H1 (cell line): ENCODE results near the gene ASB7. TPM values are rescaled to one million over a fixed set of nuclear protein-coding genes. Genes with fewer than 3 reads are reported as not detected.

Experiments
- CHD2 ChIP-seq: IDR thresholded peaks from 2 replicates; pipeline ENCODE4 v1.6.1; 2012; ENCODE audit warnings: low read length, improper control_type of control experiment
- GABPA ChIP-seq: IDR thresholded peaks from 2 replicates; pipeline ENCODE4 v1.6.1; 2011; ENCODE audit warnings: mild to moderate bottlenecking, low read length, moderate library complexity, borderline replicate concordance; ENCODE audit not compliant: insufficient read depth
- GTF2F1 ChIP-seq: IDR thresholded peaks from 2 replicates; pipeline ENCODE4 v1.6.1; 2012; ENCODE audit warnings: low read depth, low read length, improper control_type of control experiment, borderline replicate concordance
- POU5F1 ChIP-seq: IDR thresholded peaks from 2 replicates; pipeline ENCODE4 v1.6.1; 2011; ENCODE audit warnings: low read depth, mild to moderate bottlenecking, low read length, moderate library complexity
- SIRT6 ChIP-seq: IDR thresholded peaks from one replicate; pipeline ENCODE4 v1.7.1; 2012; ENCODE audit warnings: low read length, inconsistent platforms
- TAF1 ChIP-seq: IDR thresholded peaks from 2 replicates; pipeline ENCODE4 v1.6.1; 2011; ENCODE audit warnings: mild to moderate bottlenecking, low read depth, low read length
- polyA plus RNA-seq, 7 experiments: library from polyadenylated mRNA; depleted of rRNA in 3 of 7; stranded (reverse) in 5 of 7; unstranded in 2 of 7; fragments of >200 nt in 5 of 7; fragments of 200-250 nt in 2 of 7; gene quantifications; 1 replicate in 5 of 7; 2 replicates in 1 of 7; 4 replicates in 1 of 7; pipeline versions ENCODE4 v1.2.1 to v1.2.3, GENCODE V29; 2011 to 2013; ENCODE audit warnings: missing spikeins in 2 of 7, mixed read lengths in 2 of 7
- total RNA-seq: library from RNA; stranded (reverse); fragmentation: NEBNext Ultra II Directional; extraction: Animal tissue kit (Norgen Biotek cat#: 25700); gene quantifications from 2 replicates; pipeline ENCODE4 v1.2.1, GENCODE V29; 2021

The ASB7 gene
- total and polyA plus RNA-seq, 2 of the 8 experiments (the other 6 are each of a cell fraction or from before 2014, with no cell fraction given) = 5.2 to 12.8 TPM

GRCh38 chr15:100681335-100681746, 79.0 kb downstream of the ASB7 start (continued):
- TF ChIP-seq CHD2 (no peak), POU5F1 (no peak), GTF2F1 (no peak), GABPA (no peak), TAF1 (no peak), SIRT6 (no peak)
